Superior temporal gyrus (tissue), 1 donor: ENCODE measurements around the gene ALPI.
A peak's percentile ranks its signal among the peaks of the same experiment; 100 is the strongest.
"Not testable (repeated sequence)": the region's sequence is repeated elsewhere in the genome, so short reads cannot be mapped to it uniquely, and the experiment has no call there.

ENCODE experiments used
- DNase-seq: peaks from one replicate; pipeline ENCODE4 v3.0.0-alpha.2; 2016; ENCODE audit errors: extremely low spot score

The ALPI gene

DNA sequence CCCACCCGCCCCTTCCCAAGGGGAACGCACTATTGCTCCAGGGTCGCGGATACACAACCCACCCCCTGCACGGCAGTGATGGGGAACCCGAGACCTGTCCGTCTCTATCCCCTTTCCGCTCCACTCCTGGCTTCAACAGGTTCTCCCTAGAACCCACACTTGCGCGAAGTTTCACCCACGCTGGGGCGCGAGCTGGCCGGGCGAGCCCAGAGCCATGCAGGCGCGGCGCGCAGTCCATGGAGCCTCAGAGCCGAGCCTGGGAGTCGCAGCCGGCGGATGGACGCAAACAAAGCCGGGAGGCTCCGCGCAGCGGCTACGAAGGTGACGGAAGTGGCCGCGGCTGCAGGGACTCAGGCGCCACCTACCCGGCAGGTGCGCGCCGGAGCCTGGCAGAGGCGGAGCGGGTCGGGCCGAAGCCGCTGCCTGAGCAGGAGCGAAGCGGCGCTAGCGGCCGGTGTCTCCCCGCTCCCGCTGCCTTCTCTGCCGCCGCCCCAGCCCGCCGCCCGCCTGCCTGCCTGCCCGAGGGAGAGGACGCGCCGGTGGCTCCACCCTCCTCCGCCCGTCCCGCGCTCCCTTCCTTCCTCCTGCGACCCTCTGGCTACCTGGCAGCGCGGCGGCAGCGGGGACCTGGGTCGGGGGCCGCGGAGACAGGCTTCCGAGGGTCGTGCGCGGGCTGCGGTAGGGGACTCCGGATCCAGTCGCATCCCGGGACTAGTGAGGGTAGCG is 35.3 kb upstream of the ALPI start:
- DNase-seq: no peak

DNA sequence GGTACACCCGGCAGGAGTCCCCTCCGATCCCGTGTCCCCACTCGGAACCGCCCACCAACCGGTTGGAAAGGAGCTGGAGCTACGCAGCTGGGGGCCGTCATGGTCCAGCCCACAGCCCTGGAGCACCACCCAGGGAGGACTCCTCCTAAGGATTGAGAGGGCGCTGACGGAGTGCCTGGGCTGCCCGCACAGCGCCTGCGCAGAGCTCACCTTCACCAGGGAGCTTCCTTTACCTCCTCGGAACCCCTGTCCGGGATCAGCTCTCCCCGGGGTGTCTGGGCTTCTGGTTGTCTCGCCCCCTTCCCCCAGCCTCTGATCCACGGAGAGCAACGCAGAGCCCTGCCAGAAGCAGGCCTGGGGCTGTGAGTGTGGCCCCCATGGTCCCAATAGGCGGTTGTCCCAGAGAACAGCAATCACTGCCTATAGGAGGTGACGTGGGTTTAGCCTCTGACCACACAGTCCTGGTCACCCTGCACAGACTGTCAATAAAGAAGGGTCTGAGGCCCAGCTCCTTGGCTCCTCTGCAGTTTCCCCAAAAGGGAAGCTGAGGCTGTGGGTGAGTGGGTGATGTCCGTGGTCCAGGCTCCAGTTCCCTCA is 34.7 kb upstream of the ALPI start:
- DNase-seq: no peak

DNA sequence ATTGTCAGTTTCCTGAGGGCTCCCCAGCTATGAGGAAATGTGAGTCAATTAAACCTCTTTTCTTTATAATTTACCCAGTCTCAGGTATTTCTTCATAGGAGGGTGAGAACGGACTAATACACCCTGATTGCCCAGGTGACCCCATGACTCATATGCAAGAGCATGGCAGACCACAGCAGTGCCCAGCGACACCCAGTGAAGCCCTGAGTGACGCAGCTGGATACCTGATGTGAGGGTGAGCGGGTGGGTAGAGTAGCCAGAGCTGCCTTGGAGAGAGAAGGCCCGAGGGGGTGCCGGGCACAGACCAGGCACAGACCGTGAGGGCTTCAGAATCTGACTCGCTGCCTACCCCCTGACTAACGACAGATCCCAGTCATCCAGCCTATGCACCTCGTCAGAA is 33.9 kb upstream of the ALPI start:
- no peak for DNase-seq

DNA sequence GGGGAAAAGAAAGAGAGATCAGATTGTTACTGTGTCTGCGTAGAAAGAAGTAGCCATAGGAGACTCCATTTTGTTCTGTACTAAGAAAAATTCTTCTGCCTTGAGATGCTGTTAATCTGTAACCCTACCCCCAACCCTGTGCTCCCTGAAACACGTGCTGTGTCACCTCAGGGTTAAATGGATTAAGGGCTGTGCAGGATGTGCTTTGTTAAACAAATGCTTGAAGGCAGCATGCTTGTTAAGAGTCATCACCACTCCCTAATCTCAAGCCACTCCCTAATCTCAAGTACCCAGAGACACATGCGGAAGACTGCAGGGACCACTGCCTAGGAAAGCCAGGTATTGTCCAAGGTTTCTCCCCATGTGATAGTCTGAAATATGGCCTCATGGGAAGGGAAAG is 33.0 kb upstream of the ALPI start:
- DNase-seq: not testable (repeated sequence)

DNA sequence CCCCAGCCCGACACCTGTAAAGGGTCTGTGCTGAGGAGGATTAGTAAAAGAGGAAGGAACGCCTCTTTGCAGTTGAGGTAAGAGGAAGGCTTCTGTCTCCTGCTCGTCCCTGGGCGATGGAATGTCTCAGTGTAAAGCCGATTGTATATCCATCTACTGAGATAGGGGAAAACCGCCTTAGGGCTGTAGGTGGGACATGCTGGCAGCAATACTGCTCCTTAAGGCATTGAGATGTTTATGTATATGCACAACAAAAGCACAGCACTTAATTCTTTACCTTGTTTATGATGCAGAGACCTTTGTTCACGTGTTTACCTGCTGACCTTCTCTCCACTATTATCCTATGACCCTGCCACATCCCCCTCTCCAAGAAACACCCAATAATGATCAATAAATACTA is 32.5 kb upstream of the ALPI start:
- not testable (repeated sequence) for DNase-seq

DNA sequence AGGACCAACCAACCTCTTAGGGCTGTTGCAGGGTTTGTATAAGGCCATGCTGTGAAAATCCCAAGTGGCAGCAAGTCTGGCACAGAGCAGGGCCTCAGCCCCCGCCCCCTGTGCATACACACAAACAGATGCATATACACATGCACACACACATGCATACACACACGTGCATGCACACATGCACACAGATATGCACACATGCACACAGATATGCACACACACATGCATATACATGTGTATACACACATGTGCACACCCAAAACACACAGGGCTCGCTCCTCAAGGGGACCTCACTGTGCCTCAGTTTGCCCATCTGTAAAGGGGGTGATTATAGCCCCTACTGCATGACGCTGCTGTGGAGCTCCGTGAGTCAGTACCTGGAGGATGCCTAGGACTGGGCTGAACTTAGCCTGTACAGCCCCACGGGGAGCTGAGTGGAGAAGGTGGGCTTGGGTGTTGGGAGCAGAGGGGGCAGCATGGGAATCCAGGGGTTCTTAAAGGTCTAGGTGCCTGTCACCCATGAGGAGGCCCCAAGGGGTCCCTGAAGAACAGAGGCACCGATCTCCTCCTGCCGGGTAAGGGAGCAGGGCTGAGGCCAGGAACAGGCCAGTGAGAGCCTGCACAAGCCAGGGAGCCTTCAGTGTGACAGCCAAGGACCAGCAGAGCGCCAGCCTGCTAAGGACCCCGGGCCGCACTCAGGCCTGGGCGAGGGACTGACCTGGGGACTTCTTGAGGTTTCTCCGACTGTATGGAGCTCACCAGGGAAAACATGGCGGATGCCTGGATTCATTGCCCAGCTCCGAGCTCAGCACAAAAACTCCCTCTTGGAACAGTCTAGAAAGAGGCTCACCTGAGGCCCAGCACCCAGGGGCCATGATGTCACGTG is 24.0 kb upstream of the ALPI start:
- no peak for DNase-seq

DNA sequence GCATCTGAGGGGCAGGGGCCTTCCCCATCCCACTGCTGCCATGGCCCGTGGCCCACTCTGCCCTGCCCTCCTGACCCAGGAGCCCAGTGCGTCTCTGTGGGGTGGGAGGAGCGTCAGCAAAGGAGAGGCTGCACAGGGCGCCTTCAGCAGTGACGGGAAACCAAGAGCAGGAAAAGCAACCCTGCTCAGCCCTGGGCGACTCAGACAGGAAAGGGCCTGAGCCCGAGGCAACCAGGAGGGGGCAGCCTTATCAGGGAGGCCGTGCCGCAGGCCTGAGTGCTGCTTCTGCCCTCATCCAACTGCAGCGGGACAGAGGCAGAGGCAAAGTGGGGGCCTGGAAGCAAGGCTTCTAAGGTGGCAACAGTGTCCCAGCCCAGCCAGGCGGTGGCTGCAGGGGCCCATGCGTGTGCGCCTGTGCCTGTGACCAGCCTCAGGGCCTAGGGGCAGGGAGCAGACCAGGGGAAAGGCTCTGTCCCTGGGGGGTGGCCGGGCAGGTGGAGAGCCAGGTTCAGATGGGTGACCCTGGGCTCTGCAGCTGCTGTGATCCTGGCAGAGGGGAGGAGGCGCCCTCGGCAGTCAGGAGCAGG is 23.3 kb upstream of the ALPI start:
- DNase-seq: no peak

DNA sequence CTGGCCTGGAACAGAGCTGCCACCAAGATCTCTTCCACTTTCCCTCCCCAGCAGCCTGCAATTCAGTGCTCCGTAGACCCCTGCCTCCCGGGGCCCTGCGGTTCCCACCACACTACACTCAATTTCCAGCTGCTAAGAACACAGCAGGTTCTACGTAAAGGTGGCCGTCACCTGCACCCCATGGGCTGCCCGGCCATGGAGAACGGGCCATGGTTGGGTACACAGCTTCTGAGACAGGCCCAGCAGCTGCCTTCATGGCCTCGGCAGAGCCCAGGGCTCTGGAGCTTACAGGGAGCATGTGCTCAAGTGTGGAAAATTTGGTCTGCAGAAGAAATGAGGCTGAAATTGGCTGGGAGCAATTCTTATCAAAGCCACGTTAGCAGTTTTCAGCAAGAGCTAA is 22.3 kb upstream of the ALPI start:
- not testable (repeated sequence) for DNase-seq

DNA sequence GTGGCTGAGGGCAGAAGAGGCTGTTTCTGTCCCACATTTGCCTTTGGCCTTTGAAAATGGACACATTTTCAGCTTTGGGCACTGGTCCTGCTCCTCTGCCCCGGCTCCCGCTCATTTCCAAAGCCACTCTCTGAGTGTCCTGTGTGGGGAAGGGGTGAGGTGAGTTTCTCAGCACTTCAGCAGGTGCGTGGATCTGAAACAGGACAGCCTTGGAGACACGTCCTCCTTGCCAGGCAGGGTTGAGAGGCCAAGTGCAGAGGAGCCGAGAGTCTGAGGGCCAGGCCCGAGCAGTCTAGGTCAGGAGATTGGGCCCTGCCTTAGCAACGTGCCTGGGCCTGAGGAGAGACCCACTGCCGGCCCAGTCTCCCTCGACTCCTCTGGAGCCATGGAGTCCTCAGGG is 21.9 kb upstream of the ALPI start:
- no peak for DNase-seq

DNA sequence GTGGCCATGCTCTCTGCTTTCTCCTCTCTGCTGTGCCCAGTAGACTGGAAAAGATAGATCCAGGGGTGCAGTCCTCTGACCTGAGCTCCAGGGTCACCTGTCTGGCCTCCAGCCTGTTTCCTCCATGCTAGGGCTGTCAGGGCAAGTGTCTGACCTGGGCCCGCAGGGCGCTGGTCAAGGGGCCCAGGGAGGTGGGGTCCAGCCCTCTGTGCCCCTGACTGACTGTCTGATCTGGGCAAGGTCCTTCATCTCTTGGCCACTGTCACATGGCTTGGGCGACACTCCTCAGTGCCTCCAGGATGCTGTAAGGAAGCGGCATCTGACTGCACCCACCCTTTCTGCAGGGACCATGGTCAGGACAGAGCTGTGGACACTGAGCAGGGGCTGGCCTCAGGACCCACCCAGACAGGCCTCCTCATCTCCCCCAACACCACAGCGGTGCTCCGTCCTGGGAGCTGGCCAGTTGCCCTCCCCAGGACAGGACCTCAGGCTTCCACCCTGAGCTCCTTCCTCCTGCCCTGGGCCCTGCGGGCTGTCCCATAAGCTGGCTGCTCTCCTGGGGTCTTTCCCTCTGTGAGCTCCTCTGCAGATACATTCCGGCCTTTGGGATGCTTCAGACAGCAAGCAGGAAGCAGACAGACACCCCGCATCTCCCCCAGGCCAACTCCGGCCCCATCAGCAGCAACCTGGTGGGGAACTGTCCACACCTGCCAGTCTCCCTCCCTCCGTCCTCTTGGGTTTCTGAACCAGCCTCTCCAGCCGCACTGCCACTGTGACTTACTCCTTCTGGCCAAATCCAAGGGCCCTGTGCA is 21.2 kb upstream of the ALPI start:
- DNase-seq: no peak

DNA sequence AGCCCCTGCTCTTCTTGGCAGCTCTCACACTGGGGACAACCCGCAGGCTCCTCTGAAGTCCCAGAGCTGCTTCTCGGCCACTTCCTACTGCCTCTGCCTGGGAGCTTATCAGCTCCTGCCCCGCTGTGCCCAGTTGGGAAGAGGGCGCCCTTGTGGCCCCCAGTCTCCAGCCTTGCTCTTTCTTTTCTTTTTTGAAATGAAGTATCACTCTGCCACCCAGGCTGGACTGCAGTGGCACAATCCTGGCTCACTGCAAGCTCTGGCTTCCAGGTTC is 20.6 kb upstream of the ALPI start:
- no peak for DNase-seq

DNA sequence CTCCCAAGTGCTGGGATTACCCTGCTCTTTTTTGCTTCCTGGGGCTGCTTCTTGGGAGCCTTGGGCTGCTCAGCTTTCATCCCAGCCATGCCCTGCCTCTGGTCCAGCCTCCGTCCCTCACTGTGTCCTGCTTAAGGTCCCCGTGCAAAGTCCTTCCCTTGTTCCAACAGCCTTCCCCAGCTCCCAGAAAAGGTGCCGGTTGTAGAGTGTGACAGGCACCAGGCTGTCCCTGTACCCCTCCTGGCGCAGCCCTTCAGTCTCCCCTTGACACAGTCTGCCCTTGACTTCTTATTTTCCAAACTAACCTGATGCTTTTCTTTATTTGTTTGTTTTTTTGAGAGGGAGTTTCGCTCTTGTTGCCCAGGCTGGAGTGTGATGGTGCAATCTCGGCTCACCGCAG is 20.1 kb upstream of the ALPI start:
- no peak for DNase-seq

DNA sequence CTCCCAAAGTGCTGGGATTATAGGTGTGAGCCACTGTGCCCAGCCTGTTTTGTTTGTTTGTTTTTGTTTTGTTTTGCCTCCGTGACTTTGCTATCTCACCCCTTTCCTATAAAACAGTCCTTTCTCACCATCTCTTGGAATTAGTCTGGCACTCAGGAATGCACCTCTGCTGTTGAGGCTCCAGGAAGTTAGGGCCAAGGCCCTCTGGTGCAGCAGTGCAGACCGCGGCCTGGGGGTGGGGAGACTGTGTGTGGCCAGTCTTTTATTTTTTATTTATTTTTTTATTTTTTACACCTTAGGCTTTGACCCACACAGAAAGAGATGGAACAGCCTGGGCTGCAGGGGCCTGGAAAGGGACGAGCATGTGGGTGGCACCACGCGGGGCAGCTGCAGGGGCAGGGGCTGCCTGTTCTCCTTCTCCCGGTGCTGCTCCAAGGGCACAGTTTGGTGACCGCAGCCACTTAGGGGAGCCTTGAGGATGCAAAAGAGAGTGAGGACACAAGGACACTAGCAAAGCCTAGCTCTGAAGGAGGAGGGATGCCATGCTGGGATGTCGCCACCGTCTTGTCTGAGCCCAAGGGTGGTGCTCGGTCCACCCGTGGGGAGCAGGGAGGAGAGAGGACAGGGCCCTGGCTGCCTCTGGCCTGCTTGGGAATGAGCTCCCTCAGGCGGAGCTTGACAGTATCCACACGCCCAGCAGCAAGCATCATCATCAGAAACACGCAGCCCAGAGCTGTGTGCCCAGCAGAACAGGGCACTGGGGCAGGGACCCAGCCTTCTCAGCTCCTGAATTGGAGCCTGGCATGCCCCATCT is 19.4 kb upstream of the ALPI start:
- no peak for DNase-seq

DNA sequence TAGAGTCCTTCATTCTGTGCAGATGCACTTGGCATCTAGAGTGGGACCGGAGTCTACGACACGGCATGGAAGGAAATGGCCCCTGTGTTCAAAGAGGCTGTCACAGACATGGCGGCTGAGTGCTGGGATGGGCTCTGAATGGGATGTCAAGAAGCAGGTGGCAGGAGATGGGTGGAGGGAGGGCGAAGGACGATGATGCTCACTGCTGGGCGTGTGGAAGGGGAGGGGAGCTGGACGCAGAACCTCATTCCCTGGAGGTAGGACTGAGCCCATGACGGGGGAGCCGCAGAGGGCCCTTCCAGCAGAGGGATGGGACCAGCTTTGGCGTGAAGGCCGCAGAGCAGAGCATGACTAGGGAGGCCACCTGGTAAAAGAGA is 18.8 kb upstream of the ALPI start:
- DNase-seq: no peak

DNA sequence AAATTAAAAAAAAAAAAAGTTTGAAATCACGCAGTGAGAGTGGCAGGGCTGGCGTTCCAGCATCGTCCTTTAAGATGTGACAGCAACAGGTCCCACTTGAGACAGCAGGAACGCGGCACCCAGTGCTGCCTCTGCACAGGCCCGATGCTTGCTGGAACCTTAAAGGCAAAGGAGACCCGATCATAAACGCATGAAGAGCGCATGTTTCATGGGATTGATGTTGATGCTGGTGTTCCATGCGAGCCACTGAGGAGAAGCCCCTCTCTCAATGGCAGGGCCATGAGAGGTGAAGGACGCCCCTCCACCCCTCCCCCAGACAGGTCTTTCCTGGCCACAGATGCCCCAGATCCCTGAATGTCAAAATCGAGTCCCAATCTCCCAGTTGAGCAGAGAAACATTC is 17.9 kb upstream of the ALPI start:
- no peak for DNase-seq

DNA sequence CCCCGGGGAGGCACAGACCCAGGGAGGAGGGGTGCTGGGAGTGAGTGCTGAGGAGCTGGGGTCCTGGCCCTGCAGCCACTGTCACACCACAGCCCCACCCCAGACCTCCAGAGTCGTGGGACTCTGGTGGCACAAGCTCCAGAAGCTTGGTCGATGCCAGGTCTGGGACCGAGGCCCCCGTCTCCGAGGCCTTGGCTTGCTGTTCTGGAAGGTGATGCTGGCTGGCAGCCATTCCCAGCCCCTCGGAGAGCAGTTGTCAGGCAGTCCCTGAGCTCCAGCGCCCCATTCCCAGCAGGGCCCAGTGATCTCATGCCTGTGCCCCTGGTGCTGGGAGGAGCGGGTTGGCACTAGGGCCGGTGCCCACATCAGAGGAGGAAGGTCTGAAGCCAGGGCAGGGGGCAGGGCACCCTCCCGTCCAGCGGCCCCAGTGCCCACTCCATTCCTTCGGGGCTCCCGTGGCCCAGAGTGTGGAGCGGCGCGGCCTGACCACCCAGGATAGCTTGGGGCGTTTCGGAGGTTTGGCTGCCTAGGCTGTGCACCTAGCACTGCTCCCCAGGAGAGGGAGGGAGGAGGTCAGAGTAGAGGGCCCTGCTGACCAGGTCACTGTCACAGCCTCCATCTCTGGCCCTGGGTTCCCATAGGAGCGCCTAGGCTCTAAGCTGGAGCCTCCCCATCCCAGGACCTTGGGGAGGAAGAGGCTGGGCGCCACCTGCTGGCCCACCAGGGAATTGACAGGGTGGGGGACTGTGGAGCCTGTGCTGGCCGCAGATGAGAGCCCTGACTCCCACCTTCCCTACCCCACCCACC is 16.8 kb upstream of the ALPI start:
- no peak for DNase-seq

DNA sequence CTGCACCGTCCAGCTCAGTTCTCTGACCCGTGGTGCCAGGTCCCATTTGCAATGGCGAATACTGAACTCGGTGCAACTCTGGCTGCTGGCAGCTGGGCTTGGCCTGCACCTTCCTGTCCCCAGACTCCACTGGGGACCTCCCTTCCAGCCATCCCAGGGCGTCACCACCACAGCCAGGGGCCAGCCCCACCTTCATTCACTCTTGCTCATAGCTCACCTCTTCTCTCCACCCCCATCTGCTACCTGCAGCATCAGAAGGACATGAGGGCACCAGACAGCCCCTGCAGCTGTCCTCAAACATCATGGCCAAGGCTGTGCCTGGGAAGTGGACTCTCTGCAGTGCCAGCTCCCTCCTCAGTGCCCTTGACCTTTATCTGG is 16.2 kb upstream of the ALPI start:
- DNase-seq: no peak

DNA sequence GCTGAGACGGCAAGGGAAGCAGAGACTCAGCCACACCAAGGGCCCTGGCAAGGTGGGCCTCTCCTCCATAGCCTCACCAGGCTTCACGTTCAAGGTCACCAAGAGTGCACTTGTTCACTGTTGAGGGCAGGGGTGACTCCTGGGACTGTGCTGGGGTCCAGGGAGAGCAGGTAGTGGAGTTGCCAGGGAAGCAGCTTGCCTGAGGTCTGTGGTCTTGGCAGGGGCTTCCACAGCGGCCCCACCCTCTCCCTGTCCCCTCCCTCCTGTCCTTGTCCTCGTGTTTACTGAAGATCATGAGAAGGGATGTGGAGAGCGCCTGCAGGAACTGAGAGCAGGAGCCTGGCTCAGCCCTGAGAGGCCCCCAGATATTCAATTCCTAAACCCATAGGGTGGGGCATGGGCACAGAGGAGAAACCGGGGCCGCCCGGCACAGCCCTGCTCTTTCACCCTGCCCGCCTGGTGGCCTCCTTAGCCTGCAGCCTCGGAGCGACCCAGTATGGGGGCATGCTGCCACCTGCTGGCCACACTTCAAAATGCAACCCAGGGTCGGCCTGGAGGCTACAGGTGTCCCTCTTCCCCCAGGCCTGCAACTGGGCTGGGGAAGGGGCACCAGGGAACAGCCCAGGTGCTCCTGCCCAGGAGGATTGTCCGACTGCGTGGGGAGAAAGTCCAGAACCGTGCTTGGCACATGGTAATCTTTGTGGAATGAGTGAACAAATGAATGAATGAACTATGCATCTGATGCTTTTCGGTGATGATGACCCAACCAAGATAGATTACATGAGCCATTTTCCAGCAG is 15.5 kb upstream of the ALPI start:
- DNase-seq: peak; percentile 89

DNA sequence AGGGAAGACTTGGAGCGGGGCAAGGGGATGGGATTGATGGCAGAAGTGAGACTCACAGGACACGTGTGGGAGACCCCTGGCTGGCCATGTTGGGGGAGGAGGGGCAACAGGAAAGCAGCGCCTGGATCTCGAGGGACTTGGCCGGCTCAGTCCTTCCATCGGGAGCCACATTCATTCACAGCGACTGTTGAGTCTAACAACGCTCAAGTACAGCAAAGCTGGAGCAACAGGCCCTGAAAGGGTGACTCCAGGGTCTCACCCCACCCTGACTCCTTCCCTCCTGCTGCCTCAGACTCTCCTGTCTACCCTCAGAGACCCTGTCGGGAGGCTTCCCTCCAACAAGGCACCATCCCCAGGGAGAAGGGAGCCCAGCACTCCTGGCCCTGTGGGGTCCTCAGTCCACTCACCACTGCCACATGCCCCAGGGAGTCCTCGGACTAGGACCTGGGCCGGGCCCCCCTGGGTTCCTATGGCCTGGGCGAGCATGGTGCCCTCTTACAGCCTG is 14.8 kb upstream of the ALPI start:
- no peak for DNase-seq
